Right renal pelvis (tissue), 4 donors: ENCODE measurements around the gene SMYD5. TPM values are rescaled to one million over a fixed set of nuclear protein-coding genes. Genes with fewer than 3 reads are reported as not detected.

Experiments used
- DNase-seq, 4 donors: peaks; one replicate each; pipeline ENCODE4 v3.0.0-alpha.2; 2013; ENCODE audit warnings: low read depth in 4 of 4, low spot score in 3 of 4, missing footprints in 1 of 4
- polyA plus RNA-seq, 4 donors: library from polyadenylated mRNA; unstranded; fragments of 120-200 nt; gene quantifications; one replicate each; pipeline ENCODE4 v1.2.1, GENCODE V29; 2013; ENCODE audit not compliant: insufficient read length in 4 of 4

The SMYD5 gene
- polyA plus RNA-seq, 4 donors, result 34.9 to 36.4 (median 35.5) TPM

GRCh38 chr2:73269686-73270465 lies 55.8 kb downstream of the SMYD5 start:
- DNase-seq, result no peak

GRCh38 chr2:73272270-73272669 lies 58.2 kb downstream of the SMYD5 start:
- no peak for DNase-seq

Other genes starting within 250 kb of the SMYD5 start
- 10 to 100 TPM; 25.9 to 32.6 (median 26.9) TPM for gene SFXN5, start 142.5 kb upstream of the SMYD5 start, polyA plus RNA-seq
- 10 to 100 TPM; 37.8 to 46.5 (median 44.6) TPM for gene RAB11FIP5, start 101.3 kb upstream of the SMYD5 start, polyA plus RNA-seq
- gene NOTO, start 11.7 kb upstream of the SMYD5 start, polyA plus RNA-seq, result under 1 TPM in 1 of 4 donors, not detected in 3; 0.05 TPM
- gene PRADC1, start 19.0 kb downstream of the SMYD5 start, polyA plus RNA-seq, result 10 to 100 TPM; 13.3 to 17.6 (median 14.9) TPM
- gene CCT7, start 20.1 kb downstream of the SMYD5 start, polyA plus RNA-seq, result 100 to 1,000 TPM; 246 to 280 (median 257) TPM
- gene FBXO41, start 70.2 kb downstream of the SMYD5 start, polyA plus RNA-seq, result 1 to 10 TPM; 1.8 to 2.5 (median 1.8) TPM
- gene EGR4, start 79.3 kb downstream of the SMYD5 start, polyA plus RNA-seq, result not detected
- 10 to 100 TPM; 34.3 to 36.6 (median 35.0) TPM for gene ALMS1, start 171.6 kb downstream of the SMYD5 start, polyA plus RNA-seq